Measurements from ENCODE around the gene LASP1NB.

LASP1NB gene

GRCh38 chr17:38919316-38920078 lies 5.9 kb upstream of the LASP1NB start:
- Histone ChIP-seq H2AFZ (no peak overlapping the region), H3K9ac (no peak overlapping the region), H3K36me3 (ENCODE audit: control insufficient read depth, insufficient read depth, low read length) (no peaks in the 10 kb centered on the region), H3K79me2 (no peaks in the 10 kb centered on the region), H3K4me3 (ENCODE audit: low read depth, low read length) (no peak overlapping the region), H3K4me1 (peaks cover 7% of the 10 kb centered on the region), H3K27me3 (ENCODE audit: control insufficient read depth, insufficient read depth, low read length) (no peaks in the 10 kb centered on the region), H3K4me2 (ENCODE audit: low read length) (no peak overlapping the region), H3K9me3 (ENCODE audit: control insufficient read depth, low read length) (no peaks in the 10 kb centered on the region), H3K27ac (no peak overlapping the region)
- no peak for TF ChIP-seq CTCF (IDR thresholded peaks at IDR 0.05)

- no peaks in the 10 kb centered on the region for H3K27me3 ChIP-seq (ENCODE audit: control insufficient read depth, insufficient read depth, low read length)
- no peak overlapping the region for H3K4me3 ChIP-seq (ENCODE audit: low read depth, low read length)
- no peaks in the 10 kb centered on the region for H3K9me3 ChIP-seq (ENCODE audit: control insufficient read depth, low read length)
- H3K9ac ChIP-seq: no peak overlapping the region
- peaks cover under 1% of the 10 kb centered on the region for H3K4me1 ChIP-seq
- H2AFZ ChIP-seq: no peak overlapping the region
- H3K4me2 ChIP-seq (ENCODE audit: low read length): no peak overlapping the region
- TF ChIP-seq CTCF (IDR thresholded peaks at IDR 0.05): no peak
- no peaks in the 10 kb centered on the region for H3K79me2 ChIP-seq
- H3K27ac ChIP-seq: peak overlapping the region; percentile 18
- H3K36me3 ChIP-seq (ENCODE audit: control insufficient read depth, insufficient read depth, low read length): no peaks in the 10 kb centered on the region
Measured at GRCh38 chr17:38920374-38921291, 4.8 kb upstream of the LASP1NB start.

GRCh38 chr17:38921756-38922411 lies 3.5 kb upstream of the LASP1NB start:
- no peak overlapping the region for H3K9ac ChIP-seq
- TF ChIP-seq CTCF (IDR thresholded peaks at IDR 0.05): no peak

GRCh38 chr17:38922538-38923297 lies 2.7 kb upstream of the LASP1NB start:
- H3K9ac ChIP-seq: no peak overlapping the region

More at GRCh38 chr17:38921756-38922411, 3.5 kb upstream of the LASP1NB start:
- H3K36me3 ChIP-seq (ENCODE audit: control insufficient read depth, insufficient read depth, low read length): no peaks in the 10 kb centered on the region
- H3K27ac ChIP-seq: no peak overlapping the region
- H3K27me3 ChIP-seq (ENCODE audit: control insufficient read depth, insufficient read depth, low read length): no peaks in the 10 kb centered on the region
- no peak overlapping the region for H3K4me3 ChIP-seq (ENCODE audit: low read depth, low read length)
- H3K4me1 ChIP-seq: no peaks in the 10 kb centered on the region
- H3K9me3 ChIP-seq (ENCODE audit: control insufficient read depth, low read length): no peaks in the 10 kb centered on the region
- H3K79me2 ChIP-seq: no peaks in the 10 kb centered on the region
- no peak overlapping the region for H3K4me2 ChIP-seq (ENCODE audit: low read length)
- no peak overlapping the region for H2AFZ ChIP-seq

More at GRCh38 chr17:38922538-38923297, 2.7 kb upstream of the LASP1NB start:
- no peaks in the 10 kb centered on the region for H3K9me3 ChIP-seq (ENCODE audit: control insufficient read depth, low read length)
- no peak for TF ChIP-seq CTCF (IDR thresholded peaks at IDR 0.05)
- no peak overlapping the region for H3K4me2 ChIP-seq (ENCODE audit: low read length)
- no peaks in the 10 kb centered on the region for H3K27me3 ChIP-seq (ENCODE audit: control insufficient read depth, insufficient read depth, low read length)
- H3K27ac ChIP-seq: no peak overlapping the region
- no peaks in the 10 kb centered on the region for H3K4me1 ChIP-seq
- no peak overlapping the region for H3K4me3 ChIP-seq (ENCODE audit: low read depth, low read length)
- no peaks in the 10 kb centered on the region for H3K36me3 ChIP-seq (ENCODE audit: control insufficient read depth, insufficient read depth, low read length)
- peak overlapping the region; percentile 2 for H2AFZ ChIP-seq
- H3K79me2 ChIP-seq: no peaks in the 10 kb centered on the region
